K562 (cell line): Measurements from ENCODE around the gene DNAJC1. TPM values are rescaled to one million over a fixed set of nuclear protein-coding genes. Genes with fewer than 3 reads are reported as not detected.
"Not testable (repeated sequence)": the region's sequence is repeated elsewhere in the genome, so short reads cannot be mapped to it uniquely, and the experiment has no call there.

Experiments used
- ATAC-seq: fragments of 200-7000 bp; cut with Tn5 transposase; 3 replicates; pipeline ENCODE4 v1.9.1; 2020; ENCODE audit warnings: moderate library complexity
- BruUV-seq: library from RNA; stranded (reverse); fragments of 400-500 nt; replicated peaks from 2 replicates; lab custom pipeline; 2021; lab: Mats Ljungman, UMichigan
- CTCF ChIA-PET: fragments of 300-600 bp; formaldehyde crosslinking; extraction: SDS; loops from one replicate; lab custom pipeline; 2021; ENCODE audit warnings: low intra/inter-chr PET ratio; lab: Yijun Ruan, JAX
- POLR2A ChIA-PET: fragments of 300-600, 350-650 bp; sonication (Branson Sonifier 250); formaldehyde crosslinking; extraction: SDS; loops from one replicate; lab custom pipeline; 2021; ENCODE audit warnings: antibody characterized with exemption, inconsistent platforms; lab: Yijun Ruan, JAX
- DNase-seq, 4 experiments: peaks; one replicate each; pipeline versions ENCODE4 v3.0.0 to v3.0.0-alpha.2; 2011 to 2018; ENCODE audit warnings: low spot score in 3 of 4, mixed read lengths in 3 of 4; ENCODE audit errors: extremely low read depth in 1 of 4
- FAIRE-seq: peaks from 2 replicates; lab custom pipeline; 2011; peaks lifted over from hg19 to GRCh38; lab: Jason Lieb, UNC
- H2AFZ ChIP-seq: 2 replicates; pipeline ENCODE4 v1.6.0; 2011; ENCODE audit warnings: low read depth, low read length, control low read depth, inconsistent platforms
- H3K27ac ChIP-seq: fragments of 200-600 bp; 3 replicates; pipeline ENCODE4 v1.8.0; 2011; ENCODE audit warnings: low read depth, mild to moderate bottlenecking, control low read depth, inconsistent platforms, low read length, moderate library complexity, mixed read lengths; ENCODE audit errors: extremely low read depth
- H3K27me3 ChIP-seq, 2 experiments: fragments of 300-600 bp in 1 of 2; 2 replicates in 1 of 2; 3 replicates in 1 of 2; pipeline versions ENCODE4 v1.6.0 to v1.8.0; 2011; ENCODE audit warnings: inconsistent platforms in 2 of 2, low read length in 2 of 2, mild to moderate bottlenecking in 1 of 2, mixed read lengths in 1 of 2, moderate library complexity in 1 of 2; ENCODE audit not compliant: control insufficient read depth in 2 of 2, insufficient read depth in 2 of 2
- H3K36me3 ChIP-seq: fragments of 300-600 bp; 3 replicates; pipeline ENCODE4 v1.8.0; 2011; ENCODE audit warnings: mild to moderate bottlenecking, low read length, inconsistent platforms; ENCODE audit not compliant: control insufficient read depth, insufficient read depth
- H3K4me1 ChIP-seq, 2 experiments: fragments of 200-600 bp in 1 of 2; replicated peaks in 1 of 2; 2 replicates in 1 of 2; 3 replicates in 1 of 2; pipeline versions ENCODE4 v1.5.1 to v1.8.0; 2011; ENCODE audit warnings: inconsistent platforms in 2 of 2, low read length in 2 of 2, mild to moderate bottlenecking in 1 of 2, mixed read lengths in 1 of 2, moderate library complexity in 1 of 2; ENCODE audit not compliant: control insufficient read depth in 2 of 2, insufficient read depth in 2 of 2
- H3K4me2 ChIP-seq: 2 replicates; pipeline ENCODE4 v1.6.1; 2011; ENCODE audit warnings: low read length, control low read depth, inconsistent platforms, mixed read lengths; ENCODE audit not compliant: insufficient read depth
- H3K4me3 ChIP-seq: fragments of 200-600 bp; sonication (generic), shearing (Covaris generic); 2 replicates; pipeline ENCODE4 v1.5.1; 2016; ENCODE audit warnings: control low read depth, inconsistent platforms
- H3K79me2 ChIP-seq: fragments of 200-600 bp; 3 replicates; pipeline ENCODE4 v1.8.0; 2011; ENCODE audit warnings: low read length, inconsistent platforms; ENCODE audit not compliant: control insufficient read depth, insufficient read depth
- H3K9ac ChIP-seq, 2 experiments: 2 replicates each; pipeline versions ENCODE4 v1.6.0 to v1.6.1; 2011; ENCODE audit warnings: low read depth in 2 of 2, low read length in 2 of 2, control low read depth in 1 of 2, inconsistent platforms in 1 of 2, mild to moderate bottlenecking in 1 of 2, mixed read lengths in 1 of 2; ENCODE audit not compliant: insufficient read depth in 1 of 2
- H3K9me1 ChIP-seq: one replicate; pipeline ENCODE4 v1.6.0; 2011; ENCODE audit warnings: inconsistent platforms, mild to moderate bottlenecking, low read length, moderate library complexity; ENCODE audit not compliant: control insufficient read depth, insufficient read depth
- H3K9me3 ChIP-seq: replicated peaks from 2 replicates; pipeline ENCODE4 v1.5.1; 2011; ENCODE audit warnings: low read depth, low read length, inconsistent platforms; ENCODE audit not compliant: control insufficient read depth, insufficient read depth
- H4K20me1 ChIP-seq: replicated peaks from 2 replicates; pipeline ENCODE4 v1.6.1; 2011; ENCODE audit warnings: low read length, inconsistent platforms, mixed read lengths; ENCODE audit not compliant: control insufficient read depth, insufficient read depth
- BCOR ChIP-seq: fragments of 450-650 bp; IDR thresholded peaks from 2 replicates; pipeline ENCODE4 v1.6.1; 2016
- CBFA2T2 ChIP-seq: fragments of 450-650 bp; conservative IDR thresholded peaks from 2 replicates; pipeline ENCODE4 v1.6.1; 2017; ENCODE audit warnings: mild to moderate bottlenecking
- HMGN3 ChIP-seq: IDR thresholded peaks from 2 replicates; pipeline ENCODE4 v1.6.1; 2011; ENCODE audit warnings: borderline replicate concordance, low read depth, mild to moderate bottlenecking, mixed read lengths, low read length; ENCODE audit not compliant: insufficient read length; ENCODE audit errors: extremely low read depth
- KAT7 ChIP-seq: sonication (generic); formaldehyde crosslinking; IDR thresholded peaks from 2 replicates; pipeline ENCODE4 v1.8.0; 2022; ENCODE audit warnings: missing genetic modification reagents, mild to moderate bottlenecking, borderline replicate concordance
- KDM1A ChIP-seq, 2 experiments: fragments of 450-650 bp; IDR thresholded peaks; 2 replicates each; pipeline ENCODE4 v1.6.1; 2016; ENCODE audit warnings: mild to moderate bottlenecking in 2 of 2
- MAFG ChIP-seq: fragments of 450-650 bp; conservative IDR thresholded peaks from 2 replicates; pipeline ENCODE4 v1.6.1; 2016; ENCODE audit warnings: missing genetic modification characterization, missing compliant biosample characterization
- MEIS2 ChIP-seq: fragments of 450-650 bp; IDR thresholded peaks from 2 replicates; pipeline ENCODE4 v1.6.1; 2014; ENCODE audit warnings: mild to moderate bottlenecking; ENCODE audit not compliant: partially characterized antibody
- NFE2 ChIP-seq: IDR thresholded peaks from 2 replicates; pipeline ENCODE4 v1.6.1; 2014; ENCODE audit warnings: antibody characterized with exemption, low read depth
- TAF7 ChIP-seq: fragments of 450-650 bp; IDR thresholded peaks from 2 replicates; pipeline ENCODE4 v1.6.1; 2016; ENCODE audit warnings: missing genetic modification characterization, missing compliant biosample characterization
- ZNF121 ChIP-seq: sonication (generic); formaldehyde crosslinking; conservative IDR thresholded peaks from 2 replicates; pipeline ENCODE4 v1.8.0; 2022; ENCODE audit warnings: missing genetic modification reagents
- ZNF282 ChIP-seq: sonication (generic); formaldehyde crosslinking; IDR thresholded peaks from 2 replicates; pipeline ENCODE4 v1.8.1; 2023; ENCODE audit warnings: missing genetic modification reagents
- WGBS: fragments of 100-300 bp; shearing (Covaris generic); methylation state at CpG from one replicate; pipeline ENCODE4 v1.1.6; 2016; ENCODE audit warnings: low coverage, mixed read lengths; ENCODE audit not compliant: insufficient coverage; ENCODE audit errors: missing lambda C conversion rate; 5-methylcytosine and 5-hydroxymethylcytosine counted together
- in situ Hi-C: fragments of 300-500 bp; cut with MboI; formaldehyde crosslinking; loops from 4 replicates; pipeline ENCODE4 v1.15.0; 2018; ENCODE audit warnings: inconsistent platforms, mixed read lengths
- intact Hi-C: fragments of 100-400 bp; cut with micrococcal nuclease; formaldehyde crosslinking; loops from 2 replicates; pipeline ENCODE4 v1.14.2; 2022
- polyA plus RNA-seq, 8 experiments: library from polyadenylated mRNA; depleted of rRNA in 4 of 8; stranded (reverse) in 5 of 8; unstranded in 3 of 8; fragments of >200 nt; fragmentation: Nextera tagmentation in 2 of 8; fragmentation: Illumina TruSeq in 1 of 8; extraction: Ambion mirVana in 2 of 8; extraction: Trizol in 1 of 8; gene quantifications; 2 replicates each; pipeline versions ENCODE4 v1.2.1 to v1.2.3, GENCODE V29; 2011 to 2014; ENCODE audit warnings: inconsistent platforms in 1 of 8, missing spikeins in 1 of 8
- total RNA-seq, 7 experiments: library from RNA; depleted of rRNA in 6 of 7; stranded (reverse); fragments of >200 nt in 6 of 7; fragmentation: Illumina TruSeq in 2 of 7; extraction: Trizol in 2 of 7; gene quantifications; 2 replicates each; pipeline versions ENCODE4 v1.2.1 to v1.2.3, GENCODE V29; 2011 to 2021; ENCODE audit warnings: low replicate concordance in 1 of 7

Gene DNAJC1
- total and polyA plus RNA-seq, 9 of the 15 experiments (the other 6 are each of a cell fraction or from before 2014, with no cell fraction given): 5.4 to 77.6 (median 40.3) TPM

- TF ChIP-seq HMGN3 (no peak), CBFA2T2 (no peak), ZNF282 (CRISPR knock-in tag) (no peak), MEIS2 (no peak), KAT7 (CRISPR knock-in tag) (no peak), TAF7 (tag) (peak; percentile 58)
Observed at GRCh38 chr10:22022257-22023032, 18.9 kb upstream of the DNAJC1 start (continued).

DNA sequence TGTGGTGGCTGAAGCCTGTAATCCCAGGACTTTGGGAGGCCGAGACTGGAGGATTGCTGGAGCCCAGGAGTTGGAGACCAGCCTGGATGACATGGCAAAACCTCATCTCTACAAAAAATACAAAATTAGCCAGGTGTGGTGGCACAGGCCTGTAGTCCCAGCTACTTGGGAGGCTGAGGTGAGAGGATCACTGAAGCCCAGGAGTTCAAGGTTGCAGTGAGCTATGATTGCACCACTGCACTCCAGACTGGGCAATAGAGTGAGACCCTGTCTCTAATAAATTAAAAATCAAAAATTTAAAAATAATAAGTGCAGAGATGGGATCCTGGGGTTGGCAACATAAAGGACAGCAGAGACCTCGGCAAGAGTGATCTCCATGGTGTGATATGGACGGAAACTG, 17.6 kb upstream of the DNAJC1 start:
- WGBS: 76% methylated on average over 3 of the region's 3 CpGs
- H3K9ac ChIP-seq, H3K4me2 ChIP-seq, H3K9me3 ChIP-seq, intact Hi-C loops, H3K27me3 ChIP-seq, H3K9me1 ChIP-seq, in situ Hi-C loops, DNase-seq, H3K79me2 ChIP-seq, BruUV-seq, H3K4me3 ChIP-seq, ATAC-seq, H4K20me1 ChIP-seq, H2AFZ ChIP-seq, POLR2A ChIA-PET, H3K36me3 ChIP-seq, FAIRE-seq, H3K27ac ChIP-seq: not testable (repeated sequence)
- TF ChIP-seq ZNF121 (peak; percentile 89), MAFG (tag) (0 out of 2 replicates have a peak, but pooled peaks have one; percentile 18), NFE2 (peak; percentile 48; the same call in 1 of the 2 replicates), BCOR (peak; percentile 56), KDM1A (IDR thresholded peaks at IDR 0.05) (0 out of 4 replicates have a peak, but pooled peaks of 1 of the 2 experiments have one; percentile 9)
- CTCF ChIA-PET: interaction anchor here (0.6 kb wide), 1 partner anchor 901 kb away, joined by 3 read pairs; no protein-coding TSS in a partner anchor
- H3K4me1 ChIP-seq: peaks cover 9 to 36% of the 10 kb centered on the region in 2 experiments; a peak in 4 of 5 replicates
